ENCODE data around the gene ST3GAL3. TPM values are rescaled to one million over a fixed set of nuclear protein-coding genes. Genes with fewer than 3 reads are reported as not detected.

ST3GAL3 gene
- total RNA-seq, 1 donor from 2014 or later: 18.7 TPM

DNA sequence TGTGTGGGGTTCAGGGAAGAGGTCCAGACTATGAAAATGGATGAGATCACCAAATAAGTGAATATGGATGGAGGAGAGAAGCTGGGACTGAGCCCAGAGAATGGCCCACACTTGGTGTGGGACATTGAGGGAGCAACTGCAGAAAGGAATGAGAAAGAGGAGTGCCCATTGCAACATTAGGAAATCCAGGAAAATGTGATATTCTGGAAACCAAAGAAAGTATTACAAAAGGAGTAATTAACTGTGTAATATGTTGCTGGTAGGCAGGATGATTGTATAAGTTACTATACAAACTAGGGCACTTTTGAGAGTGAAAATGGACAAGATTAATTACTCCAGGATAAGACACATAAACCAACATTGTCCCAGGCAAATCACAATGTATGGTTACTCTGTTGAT lies 166.5 kb downstream of the ST3GAL3 start:
- TF ChIP-seq POLR2AphosphoS5 (IDR thresholded peaks at IDR 0.05; ENCODE audit: insufficient read depth in 1 of 2, low read depth in 1 of 2): no peak
- TF ChIP-seq, protein P1, sequence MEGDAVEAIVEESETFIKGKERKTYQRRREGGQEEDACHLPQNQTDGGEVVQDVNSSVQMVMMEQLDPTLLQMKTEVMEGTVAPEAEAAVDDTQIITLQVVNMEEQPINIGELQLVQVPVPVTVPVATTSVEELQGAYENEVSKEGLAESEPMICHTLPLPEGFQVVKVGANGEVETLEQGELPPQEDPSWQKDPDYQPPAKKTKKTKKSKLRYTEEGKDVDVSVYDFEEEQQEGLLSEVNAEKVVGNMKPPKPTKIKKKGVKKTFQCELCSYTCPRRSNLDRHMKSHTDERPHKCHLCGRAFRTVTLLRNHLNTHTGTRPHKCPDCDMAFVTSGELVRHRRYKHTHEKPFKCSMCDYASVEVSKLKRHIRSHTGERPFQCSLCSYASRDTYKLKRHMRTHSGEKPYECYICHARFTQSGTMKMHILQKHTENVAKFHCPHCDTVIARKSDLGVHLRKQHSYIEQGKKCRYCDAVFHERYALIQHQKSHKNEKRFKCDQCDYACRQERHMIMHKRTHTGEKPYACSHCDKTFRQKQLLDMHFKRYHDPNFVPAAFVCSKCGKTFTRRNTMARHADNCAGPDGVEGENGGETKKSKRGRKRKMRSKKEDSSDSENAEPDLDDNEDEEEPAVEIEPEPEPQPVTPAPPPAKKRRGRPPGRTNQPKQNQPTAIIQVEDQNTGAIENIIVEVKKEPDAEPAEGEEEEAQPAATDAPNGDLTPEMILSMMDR (IDR thresholded peaks at IDR 0.05): no peak
- TF ChIP-seq POLR2A (IDR thresholded peaks at IDR 0.05): no peak
- Histone ChIP-seq H3K9me3 (no peaks in the 10 kb centered on the region), H3K4me1 (no peaks in the 10 kb centered on the region), H3K36me3 (no peaks in the 10 kb centered on the region), H3K27me3 (no peaks in the 10 kb centered on the region), H3K27ac (no peak overlapping the region), H3K4me3 (no peak overlapping the region)
- DNase-seq (ENCODE audit: extremely low spot score in 2 of 2): no peak
- intact Hi-C loops (cut with DNase I): no loop called here

DNA sequence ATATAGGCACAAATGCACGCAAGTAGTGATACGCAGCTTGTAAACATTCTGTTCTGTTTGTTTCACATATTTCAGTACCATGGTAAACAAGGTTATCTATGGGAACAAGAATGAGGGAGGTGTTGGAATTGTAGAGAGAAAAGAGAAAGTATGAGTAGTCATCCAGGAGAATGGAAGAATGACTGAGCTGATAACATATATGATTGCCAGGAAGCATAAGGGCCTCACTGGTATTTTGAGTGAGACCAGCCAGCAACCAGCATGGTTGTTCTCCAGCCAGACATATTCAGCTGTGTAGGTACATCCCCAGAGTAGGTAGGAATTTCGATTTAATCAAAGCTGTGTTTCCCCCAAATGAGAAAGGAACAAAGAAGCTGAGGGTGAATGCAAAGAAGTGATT lies 167.4 kb downstream of the ST3GAL3 start:
- TF ChIP-seq POLR2A (IDR thresholded peaks at IDR 0.05): no peak
- TF ChIP-seq, protein P1 (IDR thresholded peaks at IDR 0.05): no peak
- H3K4me1 ChIP-seq: no peaks in the 10 kb centered on the region
- H3K4me3 ChIP-seq: no peak overlapping the region
- no peaks in the 10 kb centered on the region for H3K36me3 ChIP-seq
- H3K27me3 ChIP-seq: no peaks in the 10 kb centered on the region
- H3K27ac ChIP-seq: no peak overlapping the region
- DNase-seq (ENCODE audit: extremely low spot score in 2 of 2): no peak
- intact Hi-C loops (cut with DNase I): no loop called here
- no peaks in the 10 kb centered on the region for H3K9me3 ChIP-seq

DNA sequence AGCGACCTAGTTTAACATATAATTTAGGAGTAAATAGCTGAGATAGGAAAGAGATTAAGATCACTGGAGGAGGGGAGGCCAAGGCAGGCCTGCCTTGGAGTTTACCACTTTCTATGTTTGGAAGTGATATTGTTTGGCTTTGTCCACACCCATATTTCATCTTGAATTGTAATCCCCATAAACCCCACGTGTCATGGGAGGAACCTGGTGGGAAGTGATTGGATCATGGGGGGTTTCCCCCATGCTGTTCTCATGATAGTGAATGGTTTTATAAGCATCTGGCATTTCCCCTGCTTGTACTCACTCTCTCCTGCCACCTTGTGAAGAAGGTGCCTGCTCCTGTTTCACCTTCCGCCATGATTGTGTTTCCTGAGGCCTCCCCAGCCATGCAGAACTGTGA lies 168.0 kb downstream of the ST3GAL3 start:
- intact Hi-C loops (cut with DNase I): no loop called here
- Histone ChIP-seq H3K4me3 (no peak overlapping the region), H3K27me3 (no peaks in the 10 kb centered on the region), H3K9me3 (no peaks in the 10 kb centered on the region), H3K36me3 (no peaks in the 10 kb centered on the region), H3K27ac (no peak overlapping the region), H3K4me1 (no peaks in the 10 kb centered on the region)
- TF ChIP-seq, protein P1 (IDR thresholded peaks at IDR 0.05): no peak
- TF ChIP-seq POLR2AphosphoS5 (IDR thresholded peaks at IDR 0.05; ENCODE audit: insufficient read depth in 1 of 2, low read depth in 1 of 2) (no peak), POLR2A (IDR thresholded peaks at IDR 0.05) (no peak)
- DNase-seq (ENCODE audit: extremely low spot score in 2 of 2): no peak

DNA sequence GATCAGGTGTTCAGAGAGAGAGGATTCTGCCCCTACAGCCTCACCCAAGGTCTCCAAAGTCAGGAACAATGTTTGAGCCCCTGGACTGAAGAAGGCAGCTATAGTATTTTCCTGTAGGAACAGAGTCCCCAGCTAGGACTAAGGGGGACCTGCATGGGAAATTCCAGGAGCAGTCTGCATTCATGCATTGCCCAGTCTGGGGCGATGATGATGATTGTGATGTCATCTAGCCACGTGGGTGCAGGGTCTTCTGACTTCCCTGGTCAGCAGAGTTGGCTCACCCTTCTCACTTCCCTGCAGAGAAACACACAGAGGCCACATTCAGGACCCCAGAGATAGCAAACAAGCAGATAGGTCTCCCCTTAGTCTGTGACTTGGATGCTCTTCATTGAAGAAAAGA lies 169.8 kb downstream of the ST3GAL3 start:
- H3K4me1 ChIP-seq: no peaks in the 10 kb centered on the region
- H3K4me3 ChIP-seq: no peak overlapping the region
- no peaks in the 10 kb centered on the region for H3K9me3 ChIP-seq
- no peak for TF ChIP-seq POLR2A (IDR thresholded peaks at IDR 0.05)
- no peak for TF ChIP-seq POLR2AphosphoS5 (IDR thresholded peaks at IDR 0.05; ENCODE audit: insufficient read depth in 1 of 2, low read depth in 1 of 2)
- TF ChIP-seq, protein P1 (IDR thresholded peaks at IDR 0.05): no peak
- intact Hi-C loops (cut with DNase I): no loop called here
- H3K27ac ChIP-seq: no peak overlapping the region
- no peaks in the 10 kb centered on the region for H3K36me3 ChIP-seq
- no peaks in the 10 kb centered on the region for H3K27me3 ChIP-seq
- no peak for DNase-seq (ENCODE audit: extremely low spot score in 2 of 2)

DNA sequence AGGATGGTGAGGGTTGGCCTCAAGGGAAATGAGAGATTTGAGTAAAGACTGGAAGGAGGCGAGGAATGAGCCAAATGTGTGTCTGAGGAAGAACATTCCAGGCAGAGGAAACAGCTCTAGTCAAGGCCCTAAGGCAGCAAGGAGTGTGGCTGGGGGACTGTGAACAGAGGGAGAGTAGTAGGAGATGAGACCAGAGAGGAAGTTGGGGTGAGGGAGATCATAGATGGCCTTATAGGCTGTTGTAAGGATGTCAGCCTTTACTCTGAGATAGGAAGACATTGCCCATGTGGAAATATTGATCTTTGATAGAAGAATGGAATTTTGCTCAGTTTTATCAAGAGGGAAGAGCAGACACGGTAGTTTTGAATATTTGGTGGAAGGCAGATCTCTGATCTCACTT lies 171.1 kb downstream of the ST3GAL3 start:
- H3K36me3 ChIP-seq: no peaks in the 10 kb centered on the region
- H3K27me3 ChIP-seq: no peaks in the 10 kb centered on the region
- intact Hi-C loops (cut with DNase I): no loop called here
- TF ChIP-seq POLR2A (IDR thresholded peaks at IDR 0.05): no peak
- TF ChIP-seq POLR2AphosphoS5 (IDR thresholded peaks at IDR 0.05; ENCODE audit: insufficient read depth in 1 of 2, low read depth in 1 of 2): no peak
- TF ChIP-seq, protein P1 (IDR thresholded peaks at IDR 0.05): no peak
- no peak overlapping the region for H3K27ac ChIP-seq
- no peaks in the 10 kb centered on the region for H3K9me3 ChIP-seq
- no peak overlapping the region for H3K4me3 ChIP-seq
- DNase-seq (ENCODE audit: extremely low spot score in 2 of 2): no peak
- H3K4me1 ChIP-seq: no peaks in the 10 kb centered on the region

All from vagina (tissue), 2 donors.